ENCODE measurements around the gene PGAM5. TPM values are rescaled to one million over a fixed set of nuclear protein-coding genes. Genes with fewer than 3 reads are reported as not detected.

Gene PGAM5
- total and polyA plus RNA-seq, 10 of the 15 experiments (the other 5 are each of a cell fraction or from before 2014, with no cell fraction given), result 8.2 to 90.9 (median 45.3) TPM

- H4K20me1 ChIP-seq (ENCODE audit: control insufficient read depth, insufficient read depth), result no peaks in the 10 kb centered on the region
- H3K4me2 ChIP-seq (ENCODE audit: control insufficient read depth, insufficient read depth), result peak overlapping the region; percentile 74; the same call in 1 of the 2 replicates
- ChIA-PET SMC1A (ENCODE audit: uncharacterized antibody, unreplicated experiment) (interaction anchor here (0.6 kb wide), 1 partner anchor 108 kb away, joined by 3 read pairs; no protein-coding TSS in a partner anchor), CTCF (no interaction called here), RAD21 (ENCODE audit: unreplicated experiment) (no interaction called here), POLR2A (interaction anchor here (0.6 kb wide), 2 partner anchors 29 to 866 kb away, joined by 3 to 4 read pairs; no protein-coding TSS in a partner anchor)
- H3K4me1 ChIP-seq (ENCODE audit: control insufficient read depth, insufficient read depth, low read length), result peaks cover 5% of the 10 kb centered on the region
- H3K9ac ChIP-seq (ENCODE audit: control insufficient read depth, insufficient read depth, low read length), result peak overlapping the region; percentile 75
- no peak for FAIRE-seq
- H3K27me3 ChIP-seq (replicated peaks in 1 of 2; ENCODE audit: control insufficient read depth in 2 of 2, insufficient read depth in 2 of 2, low read length in 1 of 2), result no peaks in the 10 kb centered on the region
- intact Hi-C loops (cut with micrococcal nuclease; ENCODE audit: unreplicated experiment), result loop anchor here (1.0 to 2.0 kb wide), 3 partner anchors 14 to 73 kb away; partner anchors contain the start of gene PGAM5
- peak overlapping the region; percentile 34 for H2AFZ ChIP-seq (ENCODE audit: control insufficient read depth, low read depth, low read length)
- TF ChIP-seq SMARCA5 (IDR thresholded peaks at IDR 0.05) (peak; percentile 8; the same call in 1 of the 2 replicates), RAD51 (IDR thresholded peaks at IDR 0.05) (no peak), ESRRA (IDR thresholded peaks at IDR 0.05; ENCODE audit: low read length) (no peak), NFXL1 (IDR thresholded peaks at IDR 0.05; ENCODE audit: borderline replicate concordance) (0 out of 2 replicates have a peak, but pooled peaks have one; percentile 23), SIX5 (IDR thresholded peaks at IDR 0.05; ENCODE audit: low read depth, low read length, severe bottlenecking) (no peak)
- in situ Hi-C loops (cut with MboI), result no loop called here
- peaks cover 47% of the 10 kb centered on the region for H3K79me2 ChIP-seq (ENCODE audit: control insufficient read depth, insufficient read depth, low read length)
- DNase-seq (ENCODE audit: low read depth, low spot score), result no peak
- peak; percentile 17 for ATAC-seq
- peak overlapping the region; percentile 72 for H3K27ac ChIP-seq (ENCODE audit: control insufficient read depth, insufficient read depth)
- 2% methylated on average over 30 of the region's 55 CpGs for WGBS (ENCODE audit: insufficient coverage, insufficient replicate concordance, low lambda C conversion rate, missing lambda C conversion rate)
- peaks cover 8% of the 10 kb centered on the region; the same call in 2 of the 3 replicates for H3K9me3 ChIP-seq (replicated peaks; ENCODE audit: control insufficient read depth, insufficient read depth, low read length)
- no TSS peak for BruUV-seq (replicated peaks)
- peak overlapping the region; percentile 83 for H3K4me3 ChIP-seq
- peaks cover 0 to 3% of the 10 kb centered on the region in 2 experiments; a peak in 2 of 4 replicates for H3K36me3 ChIP-seq (ENCODE audit: control insufficient read depth in 2 of 2, insufficient read depth in 2 of 2, low read length in 1 of 2)
Measured at GRCh38 chr12:132686825-132687210, 23.8 kb upstream of the PGAM5 start.

Measured in GM12878 (cell line).